Activated naive CD8-positive, alpha-beta T cell (primary cell): ENCODE results near the gene CEACAM16.

Experiments
- H3K27ac Mint-ChIP-seq: one replicate; pipeline ENCODE4 v1.8.0; 2021; ENCODE audit warnings: mixed read lengths
- H3K27me3 Mint-ChIP-seq: one replicate; pipeline ENCODE4 v1.8.0; 2021; ENCODE audit warnings: mixed read lengths
- H3K36me3 Mint-ChIP-seq: one replicate; pipeline ENCODE4 v1.8.0; 2021; ENCODE audit warnings: mixed read lengths
- H3K4me1 Mint-ChIP-seq: one replicate; pipeline ENCODE4 v1.8.0; 2021; ENCODE audit warnings: low read depth, mixed read lengths
- H3K4me3 Mint-ChIP-seq: one replicate; pipeline ENCODE4 v1.8.0; 2021; ENCODE audit warnings: mild to moderate bottlenecking, mixed read lengths
- H3K9me3 Mint-ChIP-seq: one replicate; pipeline ENCODE4 v1.8.0; 2021; ENCODE audit warnings: low read depth, mixed read lengths

CEACAM16 gene

DNA sequence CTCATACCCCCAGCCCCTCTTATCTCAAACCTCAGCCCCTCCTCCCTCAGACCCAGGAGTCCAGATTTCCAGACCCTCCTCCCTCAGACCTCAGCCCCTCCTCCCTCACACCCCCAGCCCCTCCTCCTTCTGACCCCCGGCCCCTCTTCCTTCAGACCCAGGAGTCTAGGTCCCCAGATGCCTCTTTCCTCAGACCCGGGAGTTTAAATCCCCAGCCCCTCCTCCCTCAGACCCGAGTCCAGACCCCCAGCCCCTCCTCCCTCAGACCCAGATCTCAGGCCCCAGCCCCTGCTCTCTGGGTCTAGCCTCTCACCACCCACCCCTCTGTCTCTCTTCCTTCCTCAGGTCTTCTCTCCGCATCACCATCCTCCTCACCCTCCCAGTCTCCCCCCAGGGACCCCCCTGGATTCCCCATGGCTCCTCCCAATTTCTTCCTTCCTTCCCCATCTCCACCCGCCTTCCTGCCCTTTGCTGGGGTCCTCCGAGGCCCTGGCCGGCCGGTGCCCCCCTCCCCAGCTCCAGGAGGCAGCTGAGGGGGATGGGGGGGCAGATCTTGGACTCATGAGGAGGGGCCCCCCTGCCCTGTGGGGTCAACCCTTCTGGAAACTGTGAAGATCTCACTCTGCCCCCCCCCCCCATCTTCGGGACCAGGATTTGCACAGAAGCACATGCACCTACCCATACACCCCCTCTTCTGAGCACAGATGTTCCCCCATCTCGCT lies 60.3 kb downstream of the CEACAM16 start:
- no peak overlapping the region for H3K27ac Mint-ChIP-seq
- H3K4me1 Mint-ChIP-seq, result peaks cover 44% of the 10 kb centered on the region
- no peaks in the 10 kb centered on the region for H3K27me3 Mint-ChIP-seq
- H3K36me3 Mint-ChIP-seq, result peaks cover 3% of the 10 kb centered on the region
- H3K4me3 Mint-ChIP-seq, result no peak overlapping the region
- no peaks in the 10 kb centered on the region for H3K9me3 Mint-ChIP-seq
